Activated CD4-positive, alpha-beta T cell treated with anti-CD3 and anti-CD28 coated beads, Interleukin-2, amount 50 U/mL, for 24 hours (primary cell): ENCODE measurements around the gene RHOJ.
"Not testable (repeated sequence)": the region's sequence is repeated elsewhere in the genome, so short reads cannot be mapped to it uniquely, and the experiment has no call there.

Experiments used
- DNase-seq, 2 donors: peaks; one replicate each; pipeline ENCODE4 v3.0.0-alpha.2; 2020; ENCODE audit warnings: low read depth in 1 of 2, low spot score in 1 of 2

Gene RHOJ

DNA sequence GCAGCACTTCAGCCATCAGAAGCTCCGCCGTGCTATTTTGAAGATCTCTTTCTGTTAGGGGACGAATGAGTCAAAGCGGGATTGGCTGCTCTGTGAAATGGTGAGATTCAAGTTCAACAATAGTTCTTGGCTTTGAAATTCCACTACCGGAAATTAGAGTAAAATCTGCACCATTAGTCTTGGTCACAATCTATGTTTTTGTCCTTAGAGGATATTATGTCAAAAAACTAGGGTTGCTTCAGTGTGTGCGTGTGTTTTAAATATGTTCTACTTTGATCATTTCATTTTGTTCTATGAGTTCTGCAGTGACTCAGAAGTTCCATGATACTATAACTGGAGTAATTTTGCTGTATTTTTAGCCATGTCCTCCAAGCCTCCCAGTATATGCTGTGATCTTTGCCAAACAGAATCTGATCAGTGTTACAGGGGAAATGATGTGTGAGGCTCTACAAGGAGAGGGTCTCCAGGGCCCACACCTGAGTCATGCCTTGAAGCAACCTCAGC is 91.9 kb downstream of the RHOJ start:
- DNase-seq: no peak

DNA sequence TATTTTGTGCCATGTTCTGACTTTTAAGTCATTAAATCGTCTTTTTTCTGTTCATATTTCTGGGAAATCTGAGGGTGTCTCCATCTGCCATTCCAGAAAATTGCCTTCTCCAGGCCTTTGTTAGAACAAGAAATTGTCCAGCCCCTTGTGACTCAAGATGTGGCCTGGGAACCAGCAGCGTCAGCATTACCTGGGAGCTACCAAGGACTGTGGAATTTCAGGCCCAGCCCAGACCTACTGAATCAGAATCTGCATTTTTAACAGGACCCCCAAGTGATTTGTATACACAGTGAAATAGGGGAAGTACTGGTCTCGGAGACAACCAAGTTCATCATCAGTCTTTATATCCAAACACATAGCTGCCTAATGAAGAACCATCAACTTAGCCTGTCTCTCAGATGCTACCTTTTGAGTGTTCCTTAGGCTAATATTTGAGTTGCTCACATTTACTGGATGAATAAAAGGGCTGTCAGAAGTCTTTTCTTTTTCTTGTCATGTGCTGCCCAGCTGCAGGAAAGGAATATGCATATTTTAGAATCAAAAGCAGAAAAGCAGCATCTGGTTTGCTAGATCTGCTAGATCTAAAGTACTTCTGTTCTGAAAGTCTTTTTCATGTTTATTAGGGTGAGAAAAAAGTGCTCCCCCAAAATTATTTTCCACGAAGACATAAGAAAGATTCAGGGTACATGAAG is 93.3 kb downstream of the RHOJ start:
- no peak for DNase-seq

DNA sequence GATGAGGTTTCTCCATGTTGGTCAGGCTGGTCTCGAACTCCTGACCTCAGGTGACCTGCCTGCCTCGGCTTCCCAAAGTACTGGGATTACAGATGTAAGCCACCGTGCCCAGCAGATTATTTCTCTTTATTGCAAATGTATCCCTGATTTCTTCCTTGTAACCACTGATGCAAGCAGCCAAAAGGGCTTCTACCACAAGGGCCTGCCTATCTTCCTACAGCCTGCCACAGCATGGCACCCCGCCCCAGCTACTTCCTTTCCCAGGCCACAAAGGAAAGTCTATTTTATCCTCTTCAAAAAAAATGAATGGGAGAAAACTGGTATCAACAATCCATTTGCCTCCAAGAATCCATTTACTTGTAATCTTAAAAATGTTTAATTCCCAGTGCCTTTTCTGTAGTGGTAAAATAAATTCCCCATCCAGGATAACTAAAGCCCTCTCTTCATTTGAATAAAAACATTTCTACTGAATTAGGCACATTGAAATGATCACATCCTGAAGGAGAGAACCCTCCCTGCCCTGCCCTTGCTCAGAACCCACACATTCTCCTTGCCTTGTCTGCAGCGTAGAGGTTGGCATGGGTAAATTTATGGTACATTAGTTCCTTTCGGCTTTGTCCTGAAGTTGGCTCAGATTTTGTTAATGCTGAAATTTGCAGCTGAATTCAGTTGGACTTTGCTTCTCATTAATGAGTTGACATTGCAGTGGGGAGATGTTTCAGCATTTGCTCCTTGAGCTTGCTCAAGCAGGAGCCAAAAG is 95.3 kb downstream of the RHOJ start:
- no peak for DNase-seq

DNA sequence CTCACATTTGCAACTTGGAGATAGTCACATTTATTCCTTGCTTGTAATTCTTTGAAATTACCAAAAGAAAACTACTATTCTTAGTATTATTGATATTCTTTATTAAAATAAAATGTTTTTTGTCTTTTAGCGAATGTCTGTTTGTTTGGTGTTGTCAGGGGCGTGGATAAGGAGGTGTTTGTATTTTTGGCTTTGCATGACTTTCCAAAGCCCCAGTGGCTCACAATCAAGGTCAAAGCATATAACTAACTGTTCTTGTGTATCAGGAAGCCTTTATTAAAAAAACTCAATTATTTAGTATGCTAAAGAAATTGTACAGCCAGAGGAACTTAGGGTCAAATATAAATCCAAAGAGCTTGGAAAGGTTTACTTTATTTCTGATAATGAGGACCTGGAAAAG is 96.6 kb downstream of the RHOJ start:
- DNase-seq: no peak

DNA sequence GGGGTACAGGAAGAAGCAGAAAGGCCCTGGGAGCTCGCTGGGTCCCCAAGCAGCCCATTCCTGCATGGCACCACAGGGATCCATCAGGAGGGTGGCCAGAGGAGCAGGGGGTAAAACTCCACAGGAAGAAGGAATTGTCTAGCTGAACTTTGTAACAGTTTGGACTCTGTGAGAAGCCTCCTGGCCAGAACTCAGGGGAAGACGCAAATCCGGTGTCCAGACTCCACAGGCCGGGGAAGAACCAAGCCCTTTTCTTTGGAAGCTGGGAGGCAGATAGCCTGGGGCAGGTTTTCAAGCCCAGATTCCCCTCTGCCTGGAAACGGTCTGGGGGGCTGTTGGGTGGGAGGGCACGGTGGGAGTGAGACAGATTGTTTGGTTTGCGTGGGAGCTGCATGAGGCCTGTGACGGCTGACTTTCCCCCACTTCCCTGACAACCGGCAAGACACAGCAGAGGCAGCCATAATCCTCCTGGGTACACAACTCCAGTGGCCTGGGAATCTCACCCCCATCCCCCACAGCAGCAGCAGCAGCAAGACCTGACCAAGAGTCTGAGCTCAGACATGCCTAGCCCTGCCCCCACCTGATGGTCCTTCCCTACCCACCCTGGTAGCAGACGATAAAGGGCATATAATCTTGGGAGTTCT is 97.8 kb downstream of the RHOJ start:
- DNase-seq: no peak

DNA sequence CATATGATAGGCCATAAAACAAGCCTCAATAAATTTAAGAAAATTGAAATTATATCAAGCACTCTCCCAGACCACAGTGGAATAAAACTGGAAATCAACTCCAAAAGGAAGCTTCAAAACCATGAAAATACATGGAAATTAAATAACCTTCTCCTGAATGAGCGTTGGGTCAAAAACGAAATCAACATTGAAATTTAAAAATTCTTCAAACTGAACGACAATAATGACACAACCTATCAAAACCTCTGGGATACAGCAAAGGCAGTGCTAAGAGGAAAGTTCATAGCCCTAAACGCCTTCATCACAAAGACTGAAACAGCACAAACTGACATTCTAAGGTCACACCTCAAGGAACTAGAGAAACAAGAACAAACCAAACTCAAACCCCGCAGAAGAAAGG is 100.2 kb downstream of the RHOJ start:
- not testable (repeated sequence) for DNase-seq

DNA sequence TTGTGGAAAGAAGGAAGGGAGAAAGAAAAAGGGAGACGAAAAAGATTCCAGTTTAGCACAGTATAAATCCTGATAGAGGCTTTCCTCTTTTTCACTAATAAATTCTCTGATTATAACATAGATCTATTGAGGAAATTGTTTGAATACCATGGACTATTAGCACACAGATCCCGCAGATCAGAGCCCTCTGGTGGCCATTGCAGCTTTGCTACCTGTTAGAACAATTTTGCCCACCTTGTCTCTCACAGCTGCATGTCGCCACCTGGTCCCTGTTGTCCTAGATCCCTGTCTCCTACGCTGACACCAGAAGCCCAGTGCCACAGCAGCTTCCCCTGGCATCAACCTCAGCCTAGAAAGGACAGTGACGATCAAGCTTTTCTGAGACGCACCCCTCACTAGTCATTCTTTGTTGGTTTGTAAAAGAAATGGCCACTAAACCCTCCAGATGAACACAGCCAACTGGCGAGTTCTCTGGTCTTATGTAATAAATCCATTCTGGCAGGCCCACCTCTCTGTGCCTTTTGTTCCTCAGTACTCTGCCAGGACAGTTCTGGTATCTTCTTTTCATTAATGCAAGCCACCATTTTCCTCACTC is 104.6 kb downstream of the RHOJ start:
- DNase-seq: no peak

DNA sequence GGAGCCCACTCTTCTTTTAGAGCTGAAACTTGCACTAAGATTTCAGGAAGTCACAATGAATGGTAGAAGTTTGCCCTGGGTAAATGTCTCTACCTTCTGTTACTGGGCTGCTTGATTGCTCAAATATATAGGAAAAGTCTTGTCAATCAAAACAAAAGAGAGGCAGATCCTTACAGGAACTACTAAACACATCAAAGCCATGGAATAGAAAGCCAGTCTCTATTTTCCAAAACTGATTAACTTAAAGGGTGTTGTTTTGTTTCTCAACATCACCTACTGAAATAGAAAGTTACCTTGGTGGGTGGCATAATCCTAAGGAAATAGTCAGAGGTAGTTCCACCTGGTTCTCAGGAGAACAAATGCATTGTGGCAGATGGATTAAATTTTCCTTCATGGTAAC is 114.6 kb downstream of the RHOJ start, which contains the start of gene GPHB5:
TSS of gene GPHB5 (minus strand) at position 101 of the 400 bp plus-strand sequence. CDS start 1,086 bp downstream, outside the sequence.
- DNase-seq: no peak

DNA sequence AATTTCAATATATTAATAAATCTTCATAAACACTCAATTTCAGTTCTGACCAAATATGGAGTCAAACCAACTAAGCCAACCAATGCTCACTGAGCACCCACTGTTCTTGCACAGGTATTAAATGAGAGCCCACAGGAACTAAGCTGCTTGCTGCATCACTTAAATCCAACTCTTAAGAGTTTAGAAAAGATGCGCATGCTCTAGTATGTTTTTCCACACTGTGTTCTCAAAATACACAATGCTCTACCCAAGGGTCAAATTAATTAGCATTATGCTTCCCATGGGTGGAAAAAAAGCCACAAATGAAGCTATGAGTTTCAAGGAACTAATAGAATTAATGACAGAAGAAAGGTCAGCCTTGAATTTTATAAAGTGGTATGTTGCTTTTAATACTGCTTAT is 118.2 kb downstream of the RHOJ start:
- DNase-seq: no peak

DNA sequence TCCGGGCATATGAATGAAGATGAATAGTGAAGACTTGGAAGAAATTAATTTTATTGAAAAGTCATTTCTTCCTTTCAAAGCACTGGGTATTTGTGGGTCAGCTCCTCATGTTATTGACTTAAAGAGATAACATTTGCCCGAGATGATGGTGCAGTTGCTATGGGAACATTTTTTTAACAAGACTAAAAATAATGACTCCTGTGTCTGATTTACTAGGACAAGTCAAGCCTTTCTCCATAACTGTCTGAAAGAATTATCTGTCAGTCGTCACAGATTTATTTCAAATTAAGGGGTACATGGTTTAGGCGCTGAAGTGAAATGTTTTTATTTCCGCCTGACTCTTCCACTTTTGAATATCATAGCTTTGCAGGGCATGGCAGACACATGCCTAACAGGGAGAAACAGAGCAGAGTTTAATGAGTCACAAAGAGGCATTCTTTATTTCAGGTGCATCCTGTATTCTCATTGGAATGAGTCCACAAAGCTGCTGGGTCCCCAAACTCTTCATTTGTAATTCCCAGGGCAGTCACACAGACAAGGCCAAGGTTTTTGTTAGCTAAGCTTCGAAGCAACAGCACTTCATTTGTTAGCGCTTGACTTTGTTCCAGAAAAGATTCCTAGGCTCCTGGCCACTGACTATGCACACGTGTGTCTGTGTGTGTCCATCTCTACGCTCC is 118.8 kb downstream of the RHOJ start:
- DNase-seq: no peak

DNA sequence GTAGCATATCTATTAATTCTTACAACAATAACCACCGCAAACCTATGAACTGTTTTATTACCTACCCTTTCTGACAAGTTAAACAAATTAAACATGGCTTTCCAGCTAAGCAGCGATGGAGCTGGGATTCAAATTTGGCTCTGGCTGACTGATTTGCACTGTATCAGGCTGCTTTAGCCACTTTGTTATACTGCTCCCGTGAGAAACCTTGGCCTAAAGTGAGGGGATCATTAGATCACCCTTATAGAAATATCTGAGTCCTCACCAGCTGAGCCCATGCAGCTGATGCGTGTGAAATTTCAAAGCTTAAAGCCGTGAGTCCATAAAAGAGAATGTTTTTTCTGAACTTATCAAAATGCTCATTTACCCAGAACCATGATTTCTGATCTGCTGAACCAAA is 122.6 kb downstream of the RHOJ start:
- no peak for DNase-seq

DNA sequence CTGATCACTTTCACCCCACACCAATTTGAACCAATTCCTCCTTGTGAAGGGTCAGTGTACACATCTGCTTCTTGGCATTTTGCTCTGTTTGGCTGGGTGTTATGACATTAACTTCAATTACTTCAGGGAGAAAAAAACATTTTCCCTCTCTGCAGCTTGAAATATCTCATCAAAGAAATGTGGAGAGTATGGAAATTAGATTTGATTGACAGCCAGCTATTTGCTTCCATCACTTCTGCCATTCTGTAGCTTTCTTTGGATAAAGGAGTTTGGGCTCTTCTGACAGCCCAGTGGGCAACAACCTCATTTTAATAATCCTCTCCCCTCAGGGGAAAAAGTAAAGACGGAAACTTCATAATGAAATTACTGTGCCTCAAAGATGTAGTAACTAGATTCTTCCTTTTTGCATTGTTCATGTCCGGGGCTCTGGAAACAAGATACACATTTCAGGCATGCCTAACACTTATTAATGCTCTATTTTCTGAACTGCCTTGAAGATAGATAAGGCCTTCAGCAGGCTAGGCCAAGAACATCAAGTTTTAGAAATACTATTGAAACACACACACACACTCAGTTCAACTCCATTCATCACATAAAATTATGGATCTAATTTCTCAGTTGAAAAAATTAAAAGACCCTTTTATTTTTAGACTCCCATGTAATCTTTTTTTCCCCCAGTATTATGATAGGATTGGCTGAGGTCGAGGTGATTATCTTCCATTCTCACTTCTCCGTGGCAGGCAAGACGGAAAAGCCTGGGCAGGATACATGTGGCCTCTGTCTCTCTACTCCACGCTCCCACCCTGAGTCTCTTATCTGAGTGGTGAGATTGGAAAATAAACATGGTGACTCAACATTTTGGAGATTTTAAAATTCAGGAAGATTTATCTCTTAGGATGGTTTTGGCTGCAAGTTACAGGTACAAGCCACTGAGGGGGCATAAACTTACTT is 124.8 kb downstream of the RHOJ start:
- no peak for DNase-seq

DNA sequence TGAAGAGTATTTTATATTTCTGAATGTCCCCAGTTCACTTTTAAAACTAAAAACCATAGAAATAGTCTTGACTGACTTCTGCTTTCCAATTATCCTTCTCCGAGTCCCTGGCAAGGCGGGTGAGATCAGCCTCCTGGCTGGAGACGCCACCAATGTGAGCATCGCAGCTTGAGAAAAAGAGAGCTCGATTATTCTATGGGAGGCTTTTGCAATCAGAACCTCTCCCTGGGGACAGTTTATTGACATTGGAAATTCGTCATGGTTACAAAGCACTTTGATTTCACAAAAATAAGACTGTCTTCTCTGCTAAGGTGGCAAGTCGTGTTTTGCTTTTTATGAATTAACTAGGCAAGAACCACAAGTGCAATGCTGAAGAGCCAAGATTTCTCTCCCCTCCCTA is 138.1 kb downstream of the RHOJ start:
- DNase-seq: no peak
